Skeletal muscle tissue (tissue), 5 donors: ENCODE measurements around the gene ABHD12. TPM values are rescaled to one million over a fixed set of nuclear protein-coding genes. Genes with fewer than 3 reads are reported as not detected.

ENCODE experiments used
- H3K27ac ChIP-seq: one replicate; pipeline ENCODE4 v1.7.0; 2013; ENCODE audit warnings: mild to moderate bottlenecking, low read depth, low read length, inconsistent platforms
- H3K27me3 ChIP-seq, 3 donors: one replicate each; pipeline ENCODE4 v1.7.0; 2013; ENCODE audit warnings: low read length in 3 of 3; ENCODE audit not compliant: control insufficient read depth in 3 of 3, insufficient read depth in 3 of 3
- H3K36me3 ChIP-seq, 3 donors: one replicate each; pipeline ENCODE4 v1.7.0; 2013; ENCODE audit warnings: low read length in 3 of 3; ENCODE audit not compliant: control insufficient read depth in 3 of 3, insufficient read depth in 3 of 3
- H3K4me1 ChIP-seq, 3 donors: one replicate each; pipeline ENCODE4 v1.7.0; 2013; ENCODE audit warnings: low read length in 3 of 3, mild to moderate bottlenecking in 3 of 3; ENCODE audit not compliant: control insufficient read depth in 3 of 3, insufficient read depth in 3 of 3
- H3K4me3 ChIP-seq, 3 donors: one replicate each; pipeline ENCODE4 v1.7.0; 2013; ENCODE audit warnings: low read length in 3 of 3
- H3K9ac ChIP-seq, 3 donors: one replicate each; pipeline ENCODE4 v1.7.0; 2013; ENCODE audit warnings: low read length in 3 of 3, mild to moderate bottlenecking in 3 of 3, moderate library complexity in 2 of 3, low read depth in 1 of 3
- H3K9me3 ChIP-seq, 3 donors: one replicate each; pipeline ENCODE4 v1.7.0; 2013; ENCODE audit warnings: low read length in 3 of 3; ENCODE audit not compliant: control insufficient read depth in 3 of 3
- small RNA-seq: library from RNA; depleted of rRNA; stranded (forward); fragments of <200 nt; gene quantifications from one replicate; pipeline ENCODE3, GENCODE V24; 2014
- total RNA-seq: library from RNA; depleted of rRNA; stranded (reverse); fragments of >200 nt; gene quantifications from one replicate; pipeline ENCODE4 v1.2.3, GENCODE V29; 2014
- donor health status: Osteomylitis.

Gene ABHD12
- total RNA-seq, 1 donor from 2014 or later: 29.7 TPM

GRCh38 chr20:25252230-25252651, 138.4 kb downstream of the ABHD12 start:
- H3K9me3 ChIP-seq: no peaks in the 10 kb centered on the region
- H3K36me3 ChIP-seq: peaks cover 0 to 6% (median 0%) of the 10 kb centered on the region in 3 donors
- no peaks in the 10 kb centered on the region for H3K27me3 ChIP-seq
- no peak overlapping the region for H3K9ac ChIP-seq
- no peak overlapping the region for H3K4me3 ChIP-seq
- peaks cover 15 to 42% (median 19%) of the 10 kb centered on the region in 3 donors for H3K4me1 ChIP-seq
- no peak overlapping the region for H3K27ac ChIP-seq

GRCh38 chr20:25251558-25251957, 139.1 kb downstream of the ABHD12 start:
- Histone ChIP-seq H3K9me3 (no peaks in the 10 kb centered on the region), H3K36me3 (peaks cover 0 to 6% (median 0%) of the 10 kb centered on the region in 3 donors), H3K4me3 (no peak overlapping the region), H3K9ac (no peak overlapping the region), H3K27ac (no peak overlapping the region), H3K4me1 (peaks cover 18 to 43% (median 21%) of the 10 kb centered on the region in 3 donors), H3K27me3 (no peaks in the 10 kb centered on the region)

- H3K4me1 ChIP-seq: peaks cover 15 to 38% (median 16%) of the 10 kb centered on the region in 3 donors
- H3K9ac ChIP-seq: no peak overlapping the region
- H3K27me3 ChIP-seq: no peaks in the 10 kb centered on the region
- H3K4me3 ChIP-seq: no peak overlapping the region
- no peak overlapping the region for H3K27ac ChIP-seq
- no peaks in the 10 kb centered on the region for H3K9me3 ChIP-seq
- H3K36me3 ChIP-seq: peaks cover 0 to 6% (median 0%) of the 10 kb centered on the region in 3 donors
These were observed 139.6 kb downstream of the ABHD12 start for GRCh38 chr20:25251019-25251418.

GRCh38 chr20:25250508-25250907, 140.1 kb downstream of the ABHD12 start:
- no peak overlapping the region for H3K27ac ChIP-seq
- H3K27me3 ChIP-seq: no peaks in the 10 kb centered on the region
- H3K4me3 ChIP-seq: no peak overlapping the region
- H3K9me3 ChIP-seq: no peaks in the 10 kb centered on the region
- H3K9ac ChIP-seq: peak overlapping the region in 1 of 3 donors; percentile 27
- H3K36me3 ChIP-seq: peaks cover 0 to 6% (median 0%) of the 10 kb centered on the region in 3 donors
- peaks cover 13 to 37% (median 15%) of the 10 kb centered on the region in 3 donors for H3K4me1 ChIP-seq

Small RNA genes within 50 kb of the gene (small RNA-seq; reads per million reads assigned to genes)
- gene AL121772.2: not detected

Other genes starting within 250 kb of the ABHD12 start
- gene ENTPD6, start 195.1 kb downstream of the ABHD12 start, total RNA-seq: 17.7 TPM
- 20.9 TPM for gene PYGB, start 142.8 kb downstream of the ABHD12 start, total RNA-seq
- gene GINS1, start 16.8 kb upstream of the ABHD12 start, total RNA-seq: 4.2 TPM
- gene NINL, start 194.7 kb upstream of the ABHD12 start, total RNA-seq: 5.7 TPM
- 5.7 TPM for gene NANP, start 233.2 kb upstream of the ABHD12 start, total RNA-seq